Middle frontal gyrus (tissue), 1 donor: Measurements from ENCODE around the gene AMIGO3.

Source experiments
- DNase-seq: peaks from one replicate; pipeline ENCODE4 v3.0.0-alpha.2; 2015; ENCODE audit warnings: low spot score; ENCODE audit errors: extremely low spot score

The AMIGO3 gene

GRCh38 chr3:49725906-49726681 lies 6.6 kb upstream of the AMIGO3 start:
- no peak for DNase-seq

DNA sequence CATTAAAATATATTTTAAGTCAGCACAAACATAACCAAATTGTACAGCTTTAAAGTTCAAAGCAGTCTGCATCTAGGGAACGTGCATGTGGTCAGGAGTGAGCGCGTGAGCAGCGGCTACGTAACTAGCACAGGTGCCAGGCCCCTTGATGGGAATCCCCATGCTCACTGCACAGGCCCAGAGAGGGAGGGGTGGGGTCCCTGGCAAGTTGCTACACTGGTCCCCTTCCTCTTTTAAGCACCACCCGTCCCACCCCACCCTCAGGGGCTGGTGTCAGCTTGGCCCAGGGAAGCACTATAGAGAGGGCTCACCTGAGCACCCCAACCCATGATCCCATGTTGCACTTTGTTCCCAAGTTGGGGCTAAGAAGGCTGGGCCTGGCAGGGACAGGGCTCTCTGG lies 5.1 kb upstream of the AMIGO3 start:
- no peak for DNase-seq

GRCh38 chr3:49723628-49724551 lies 4.4 kb upstream of the AMIGO3 start, which contains the start of gene GMPPB:
Gene GMPPB, minus strand, starts transcription at chr3:49723951. Its CDS starts 225 bp downstream, at chr3:49723726.
- peak; percentile 97 for DNase-seq

GRCh38 chr3:49723296-49723627 lies 3.8 kb upstream of the AMIGO3 start:
- DNase-seq, result no peak

DNA sequence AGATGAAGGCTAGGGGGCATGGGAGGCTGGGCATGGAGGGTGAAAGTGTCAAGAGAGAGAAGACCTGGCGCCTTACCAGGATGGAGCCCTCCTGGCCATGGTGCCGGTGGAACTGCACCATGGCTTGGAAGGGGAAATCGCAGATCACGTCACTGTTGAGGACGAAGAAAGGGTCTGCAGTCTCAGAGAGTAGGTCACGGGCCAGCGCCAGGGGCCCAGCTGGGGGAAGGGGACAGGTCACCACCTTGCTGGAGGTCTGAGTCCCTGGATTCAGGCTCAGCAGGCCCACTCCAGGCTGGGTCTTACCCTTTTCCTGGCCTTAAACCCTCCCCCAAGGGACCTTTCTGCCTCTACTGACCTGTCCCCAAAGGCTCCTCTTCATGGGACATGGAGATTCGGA lies 3.4 kb upstream of the AMIGO3 start:
- DNase-seq, result no peak

GRCh38 chr3:49721896-49722781 lies 2.7 kb upstream of the AMIGO3 start:
- no peak for DNase-seq

- no peak for DNase-seq
These were observed 2.1 kb upstream of the AMIGO3 start for GRCh38 chr3:49721596-49721895.

- DNase-seq, result no peak
These were observed 1.5 kb upstream of the AMIGO3 start for GRCh38 chr3:49720855-49721595.

GRCh38 chr3:49718858-49719213 lies 648 bp downstream of the AMIGO3 start:
- no peak for DNase-seq

GRCh38 chr3:49717959-49718857 lies 1.3 kb downstream of the AMIGO3 start:
- DNase-seq, result no peak

- DNase-seq, result no peak
These were observed 2.1 kb downstream of the AMIGO3 start for GRCh38 chr3:49717211-49717958.

- DNase-seq, result no peak
These were observed 2.7 kb downstream of the AMIGO3 start for GRCh38 chr3:49716691-49717210.

DNA sequence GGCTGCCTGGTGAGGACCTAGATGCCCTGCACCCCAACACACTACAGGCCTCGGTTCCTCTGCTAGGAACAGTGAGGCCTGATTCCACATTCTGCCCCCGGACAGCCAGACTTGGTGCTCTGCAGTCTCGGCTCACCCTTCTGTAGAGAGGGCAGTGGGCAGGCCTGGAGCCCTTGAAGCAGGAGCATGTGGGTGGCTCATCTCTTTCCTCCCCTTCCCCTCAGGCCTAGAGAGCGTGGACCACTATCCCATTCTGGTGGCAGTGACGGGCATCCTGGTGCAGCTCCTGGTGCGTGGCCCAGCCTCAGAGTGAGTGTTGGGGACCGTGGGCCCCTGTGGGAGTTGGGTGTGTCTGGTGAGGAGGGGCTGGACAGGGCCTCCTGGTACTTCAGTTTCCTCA lies 3.3 kb downstream of the AMIGO3 start:
- no peak for DNase-seq

DNA sequence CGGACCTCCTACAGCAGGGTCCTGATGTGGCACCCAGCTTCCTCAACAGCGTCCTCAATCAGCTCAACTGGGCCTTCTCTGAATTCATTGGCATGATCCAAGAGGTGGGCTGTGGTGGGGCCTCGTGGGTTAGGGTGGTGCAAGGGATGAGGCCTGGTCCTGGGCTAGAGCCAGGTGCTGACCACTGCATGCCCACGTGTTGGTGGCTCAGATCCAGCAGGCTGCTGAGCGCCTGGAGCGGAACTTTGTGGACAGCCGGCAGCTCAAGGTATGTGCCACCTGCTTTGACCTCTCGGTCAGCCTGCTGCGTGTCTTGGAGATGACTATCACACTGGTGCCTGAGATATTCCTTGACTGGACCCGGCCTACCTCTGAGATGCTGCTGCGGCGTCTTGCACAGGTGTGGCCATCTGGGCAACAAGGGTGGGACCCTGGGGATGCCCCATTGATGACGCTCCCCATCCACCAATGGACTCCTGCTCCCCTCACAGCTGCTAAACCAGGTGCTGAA lies 3.8 kb downstream of the AMIGO3 start:
- DNase-seq, result no peak

DNA sequence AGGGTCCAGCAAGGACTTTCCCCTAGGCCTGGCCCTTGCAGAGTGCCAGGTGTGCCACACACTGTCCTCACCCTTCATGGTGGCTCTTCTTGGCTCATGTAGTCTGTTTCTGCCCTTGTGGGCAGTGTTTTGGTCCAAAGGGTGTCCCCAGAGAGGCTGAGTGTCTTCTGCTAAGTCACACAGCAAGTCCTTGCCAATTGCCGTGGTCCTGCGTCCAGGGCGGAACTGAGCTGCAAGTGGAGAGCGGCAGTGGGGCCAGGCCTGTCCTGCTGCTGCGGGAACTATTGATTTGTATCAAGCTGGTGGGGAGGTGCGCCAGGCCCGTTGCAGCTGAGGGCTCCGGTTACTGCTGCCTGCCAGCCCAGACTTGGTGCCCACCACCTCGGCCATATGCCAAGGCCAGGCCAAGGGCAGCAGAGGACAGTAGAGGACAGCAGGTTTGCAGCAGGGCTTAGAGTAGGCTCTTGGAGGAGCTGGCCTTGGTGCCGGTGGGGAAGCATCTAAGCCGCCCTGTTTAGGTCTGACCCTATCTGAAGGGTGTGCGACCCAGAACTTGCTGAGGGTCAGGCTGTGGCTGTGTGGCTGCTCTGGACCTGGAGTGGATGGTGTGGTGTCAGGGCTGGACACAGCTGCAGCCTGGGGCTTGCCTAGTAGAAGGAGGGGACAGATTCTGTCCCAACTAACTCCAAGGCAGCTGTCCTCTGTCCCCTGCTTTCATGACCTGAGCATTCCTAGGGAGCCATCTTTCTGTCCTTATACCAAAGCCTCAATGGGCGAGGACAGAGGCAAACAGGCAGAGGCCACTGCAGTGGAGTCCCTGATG lies 4.5 kb downstream of the AMIGO3 start:
- no peak for DNase-seq

- DNase-seq, result no peak
These were observed 6.0 kb downstream of the AMIGO3 start for GRCh38 chr3:49713336-49714105.

- DNase-seq, result no peak
These were observed 6.7 kb downstream of the AMIGO3 start for GRCh38 chr3:49712631-49713317.
